GM21381 (cell line): Measurements from ENCODE around the gene NCOR1.
"Not testable (repeated sequence)": the region's sequence is repeated elsewhere in the genome, so short reads cannot be mapped to it uniquely, and the experiment has no call there.

ENCODE experiments used
- ATAC-seq: cut with Tn5 transposase; IDR thresholded peaks from one replicate; pipeline ENCODE4 v1.9.1; 2021; ENCODE audit warnings: mild to moderate bottlenecking, moderate library complexity; ENCODE audit not compliant: unreplicated experiment

Gene NCOR1

DNA sequence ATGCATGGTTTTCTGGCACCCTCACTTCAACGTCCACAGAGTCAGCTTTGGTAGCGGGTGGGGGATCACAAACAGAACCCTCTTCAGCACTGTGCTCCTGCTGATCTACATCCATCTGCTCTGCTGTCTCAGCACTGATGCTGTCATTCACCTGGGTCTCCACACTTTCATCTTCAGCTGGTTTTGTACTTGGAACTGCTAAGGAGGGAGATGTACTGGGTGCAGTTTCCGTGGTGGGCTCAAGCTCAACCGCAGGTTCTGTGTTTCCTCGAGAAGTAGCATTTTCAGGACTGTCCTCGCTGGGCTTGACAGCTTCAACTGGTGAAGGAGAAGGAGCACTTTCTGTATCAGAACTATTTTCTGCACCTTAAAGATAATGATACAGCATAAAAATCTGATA is 113.9 kb downstream of the NCOR1 start:
- ATAC-seq, result no peak

DNA sequence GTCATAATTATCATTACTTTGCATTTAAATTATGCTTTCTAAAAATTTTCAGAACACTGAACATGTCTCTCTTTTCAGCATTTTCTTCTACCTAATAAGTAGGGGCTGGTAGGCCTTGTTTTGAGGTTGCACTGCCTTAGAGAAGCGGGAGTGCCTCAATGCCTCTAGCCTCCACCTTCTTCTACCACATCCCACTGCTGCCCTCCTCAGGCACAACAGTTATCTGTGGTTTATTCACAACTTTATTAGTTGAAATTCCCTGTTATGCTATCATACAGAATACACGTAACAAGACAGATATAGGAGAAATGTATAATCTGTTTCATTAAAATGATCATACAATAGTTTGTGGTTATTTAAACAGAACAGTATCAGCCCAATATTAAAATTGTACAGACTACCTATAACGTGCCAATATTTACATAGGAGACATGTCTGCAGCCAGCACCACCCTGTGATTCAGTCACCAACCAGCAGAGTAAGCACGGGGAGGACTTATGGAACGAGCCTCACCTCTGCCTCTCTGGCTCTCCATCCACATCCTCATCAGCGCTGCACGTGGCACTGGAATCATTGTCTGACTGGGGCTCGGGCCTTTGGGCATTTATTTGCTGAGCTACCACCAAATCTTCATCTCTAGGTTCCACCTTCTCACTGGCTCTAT is 114.5 kb downstream of the NCOR1 start:
- ATAC-seq, result no peak

DNA sequence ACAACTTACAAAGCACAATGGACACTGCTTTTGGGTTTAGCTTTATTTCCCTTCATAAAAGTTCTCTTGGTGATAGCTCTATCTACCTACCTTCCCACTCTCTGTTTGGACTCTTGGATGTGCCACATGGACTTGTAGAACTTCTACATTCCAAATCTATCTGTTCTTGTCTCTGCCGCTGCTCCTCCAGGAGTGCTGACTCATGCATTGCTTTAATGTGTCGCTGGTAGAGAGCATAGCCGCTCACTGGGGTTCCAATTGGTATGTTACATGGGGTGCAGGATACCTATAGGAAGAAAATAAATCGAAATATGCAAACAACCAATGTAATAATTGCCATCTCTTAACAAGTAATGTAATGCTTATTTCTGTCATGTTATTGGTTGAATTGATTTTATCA is 123.6 kb downstream of the NCOR1 start:
- no peak for ATAC-seq

DNA sequence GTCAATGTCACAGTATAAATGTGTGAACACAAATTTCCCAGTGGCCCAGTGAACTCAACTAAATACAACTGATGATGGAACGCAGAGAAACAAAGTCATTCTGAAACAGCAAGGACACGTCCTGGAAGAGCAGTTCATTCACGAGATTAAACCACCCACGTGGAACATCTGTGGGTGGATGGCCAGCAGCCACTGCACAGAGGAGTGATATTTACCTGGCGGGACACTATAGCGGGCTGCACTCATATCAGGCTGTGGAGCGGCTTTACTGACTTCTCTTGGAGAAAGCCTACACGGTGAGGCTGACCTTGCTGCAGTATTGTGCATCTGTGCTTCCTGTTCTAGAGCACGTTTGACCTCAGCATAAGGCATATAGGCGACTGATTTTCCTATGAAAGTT is 128.4 kb downstream of the NCOR1 start:
- ATAC-seq, result no peak

DNA sequence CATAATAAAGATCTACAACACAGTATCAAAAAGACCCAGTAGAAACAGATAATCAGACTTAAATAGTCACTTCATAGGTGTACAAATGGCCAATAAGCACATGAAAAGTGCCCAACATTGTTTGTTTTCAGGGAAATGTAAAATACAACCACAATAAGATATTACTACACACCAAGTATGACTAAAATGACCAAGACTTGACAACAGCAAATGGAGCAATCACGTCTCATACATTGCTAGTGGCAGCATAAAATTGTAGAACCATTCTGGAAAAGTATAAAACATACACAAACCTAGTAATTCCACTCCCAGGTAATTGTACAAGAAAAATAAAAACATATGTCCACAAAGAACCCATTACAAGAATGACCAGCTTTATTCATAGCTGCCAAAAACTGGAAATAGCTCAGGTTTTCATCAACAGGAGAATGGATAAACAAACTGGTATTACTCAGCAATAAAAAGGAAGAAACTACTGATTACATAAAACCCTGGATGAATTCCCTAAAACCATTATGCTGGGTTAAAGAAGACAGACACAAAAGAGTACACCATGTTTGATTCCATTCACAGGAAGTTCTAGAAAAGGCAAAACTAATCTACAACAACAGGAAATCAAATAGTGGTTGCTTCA is 130.2 kb downstream of the NCOR1 start:
- no peak for ATAC-seq

DNA sequence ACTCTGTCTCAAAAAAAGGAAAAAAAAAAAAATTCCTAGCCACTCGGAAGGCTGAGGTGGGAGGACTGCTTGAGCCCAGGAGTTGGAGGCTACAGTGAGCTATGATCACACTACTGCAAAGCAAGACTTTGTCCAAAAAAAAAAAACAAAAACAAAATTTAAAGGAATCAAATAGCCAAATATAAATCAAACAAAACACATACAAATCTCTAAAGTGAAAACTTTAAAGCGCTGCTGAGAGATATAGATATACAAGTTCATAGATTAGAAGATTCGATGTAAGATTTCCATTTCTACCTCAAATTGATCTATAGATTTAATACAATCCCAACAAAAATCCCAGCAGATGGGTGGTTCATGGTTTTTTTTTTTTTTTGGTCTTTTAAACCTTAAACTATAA is 132.1 kb downstream of the NCOR1 start:
- ATAC-seq, result no peak

DNA sequence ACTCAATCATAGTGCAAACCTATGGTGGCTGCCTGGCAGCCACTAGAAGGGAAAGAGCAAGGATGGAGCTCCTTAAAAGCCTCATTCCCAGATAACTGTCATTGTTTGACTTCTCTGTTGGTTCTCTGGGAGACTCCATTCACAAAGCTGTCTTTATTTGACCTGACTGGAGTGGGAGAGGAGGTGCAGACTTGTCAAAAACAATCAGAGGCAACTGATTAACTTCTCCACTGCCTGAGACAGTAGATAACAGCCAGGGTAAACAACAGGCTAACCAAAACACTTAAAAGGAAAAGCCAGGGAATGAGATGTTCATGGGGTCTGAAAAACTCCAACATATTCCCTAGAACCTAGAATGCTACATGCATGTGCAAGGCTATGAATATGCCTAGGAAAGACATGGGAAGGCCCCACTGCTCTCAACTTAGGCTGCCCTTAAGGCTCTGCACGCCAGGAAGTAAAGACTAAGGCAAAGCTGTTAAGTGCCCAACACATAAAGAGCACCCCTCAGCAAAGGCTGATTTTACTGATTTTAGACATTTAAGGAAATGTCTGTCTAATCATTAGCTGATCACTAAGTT is 133.7 kb downstream of the NCOR1 start:
- ATAC-seq, result no peak

DNA sequence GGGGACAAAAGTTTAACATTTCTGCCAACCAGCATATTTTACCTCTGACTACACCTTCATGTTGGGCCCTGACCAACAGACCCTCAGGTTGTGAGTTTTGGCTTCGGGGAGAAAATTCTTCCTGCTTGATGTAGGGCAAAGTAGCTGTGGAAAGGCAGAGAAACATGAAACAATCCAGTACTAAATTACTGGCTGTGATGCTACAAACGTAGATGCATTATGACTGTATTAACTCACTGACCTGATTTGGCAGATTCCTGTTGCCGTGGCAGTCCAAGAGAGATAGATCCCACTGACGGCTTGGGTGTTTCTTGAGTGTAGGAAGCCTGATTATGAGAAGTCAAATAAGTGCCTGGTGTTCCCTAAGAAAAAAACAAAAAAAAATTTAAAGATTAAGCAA is 135.0 kb downstream of the NCOR1 start:
- no peak for ATAC-seq

DNA sequence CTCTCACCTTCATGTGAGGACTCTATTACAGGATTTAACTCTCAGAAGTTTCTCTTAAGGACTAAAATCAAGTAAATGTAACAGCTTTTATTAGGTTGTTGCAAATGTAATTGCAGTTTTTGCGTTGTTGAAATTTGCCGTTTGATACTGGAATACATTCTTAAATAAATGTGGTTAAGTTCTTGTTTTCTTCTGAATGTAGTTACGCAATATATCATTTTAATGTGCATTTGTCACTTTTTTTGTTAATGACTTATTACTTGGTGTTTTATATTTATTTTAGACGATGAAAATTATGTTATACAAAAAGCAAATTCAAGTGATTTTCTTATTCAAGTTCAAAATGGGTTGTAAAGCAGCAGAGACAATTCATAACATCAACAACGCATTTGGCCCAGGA is 139.4 kb downstream of the NCOR1 start:
- no peak for ATAC-seq

DNA sequence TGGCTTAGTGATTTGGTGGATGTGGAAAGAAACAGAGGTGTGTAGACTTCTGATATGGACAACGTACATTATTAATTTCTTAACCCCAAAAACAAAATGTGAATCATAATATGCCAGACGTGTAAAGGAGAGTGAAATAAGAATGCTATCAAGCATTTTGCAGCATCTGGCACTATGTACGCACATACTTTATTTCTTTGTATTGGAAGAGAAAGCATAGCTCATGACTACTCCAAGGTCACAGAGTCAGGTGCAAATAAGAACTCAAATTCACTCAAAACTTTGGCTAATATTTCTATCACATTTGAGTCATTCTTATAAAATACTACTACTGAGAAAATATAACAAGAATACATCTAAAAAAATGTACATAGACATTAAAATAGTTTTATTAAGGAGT is 140.9 kb downstream of the NCOR1 start:
- ATAC-seq, result no peak

DNA sequence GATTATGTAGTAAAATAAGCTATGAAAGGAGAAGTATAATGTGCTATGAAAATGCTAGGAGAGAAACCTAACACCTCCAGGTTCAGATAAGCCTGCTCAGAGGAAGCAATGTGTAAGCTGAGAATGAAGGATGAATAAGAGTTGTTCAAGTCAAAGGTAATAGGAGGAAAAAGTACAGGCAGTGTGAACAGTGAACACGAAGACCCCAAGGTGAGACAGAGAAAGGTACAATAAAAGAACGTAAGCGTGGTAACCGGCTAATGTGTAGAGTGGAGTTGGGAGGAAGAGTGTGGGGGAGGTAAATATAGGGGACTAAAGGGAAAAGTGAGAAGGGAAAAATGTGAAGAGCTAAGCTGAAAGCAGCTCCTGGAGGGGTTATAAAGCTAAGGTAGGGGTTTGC is 141.5 kb downstream of the NCOR1 start:
- ATAC-seq, result no peak

DNA sequence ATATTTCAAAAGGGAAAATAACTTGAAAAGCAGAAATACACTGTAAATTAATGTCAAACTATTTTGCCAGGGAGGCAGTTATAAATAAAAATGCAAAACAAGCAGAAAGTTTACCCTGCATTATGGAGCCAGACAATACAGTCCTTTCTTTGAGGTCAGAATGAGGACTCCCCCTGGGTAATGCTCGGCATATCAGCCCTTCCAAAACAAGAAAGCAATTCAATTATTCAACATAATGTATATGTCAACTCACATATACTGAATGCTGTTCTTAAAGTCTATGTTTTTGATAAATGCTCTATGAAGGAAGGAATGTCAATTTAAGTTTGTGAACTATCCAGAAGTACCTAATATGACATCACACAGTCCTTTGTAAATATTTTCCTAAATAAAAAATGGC is 143.3 kb downstream of the NCOR1 start:
- no peak for ATAC-seq

DNA sequence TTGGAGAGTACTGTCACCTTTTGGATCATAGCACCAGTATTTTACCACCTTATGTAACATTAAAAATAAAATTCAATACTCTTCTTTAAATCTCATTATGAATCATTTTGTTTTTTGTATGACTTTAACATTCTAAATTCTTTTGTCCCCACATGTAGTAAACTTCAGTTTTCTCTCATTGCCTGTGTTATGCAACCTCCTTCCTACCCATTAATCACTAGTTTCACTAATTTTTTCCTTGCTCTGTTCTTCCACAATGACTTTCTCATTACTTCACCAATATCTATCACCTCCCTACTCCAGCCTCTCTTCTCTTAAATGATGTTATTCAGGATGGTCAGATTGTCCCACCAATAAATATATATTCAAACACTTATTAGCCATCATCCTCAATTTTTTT is 147.0 kb downstream of the NCOR1 start:
- ATAC-seq, result no peak

DNA sequence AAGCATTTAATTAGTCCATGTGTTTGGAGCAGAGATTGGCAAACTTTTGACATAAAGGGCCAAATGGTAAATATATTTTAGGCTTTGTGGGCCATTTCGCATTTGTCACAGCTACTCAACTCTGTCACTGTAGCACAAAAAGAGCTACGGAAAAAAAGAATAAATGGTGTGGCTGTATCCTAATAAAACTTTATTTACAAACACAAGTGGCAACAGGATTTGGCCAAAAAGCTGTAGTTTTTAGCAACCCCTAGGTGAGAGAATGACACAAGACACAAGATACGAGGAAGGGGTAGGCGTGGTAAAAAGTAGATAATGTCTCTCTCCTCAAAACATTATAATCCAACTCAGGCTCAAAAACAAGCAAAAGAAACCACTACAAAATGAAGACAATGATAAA is 149.2 kb downstream of the NCOR1 start:
- no peak for ATAC-seq

DNA sequence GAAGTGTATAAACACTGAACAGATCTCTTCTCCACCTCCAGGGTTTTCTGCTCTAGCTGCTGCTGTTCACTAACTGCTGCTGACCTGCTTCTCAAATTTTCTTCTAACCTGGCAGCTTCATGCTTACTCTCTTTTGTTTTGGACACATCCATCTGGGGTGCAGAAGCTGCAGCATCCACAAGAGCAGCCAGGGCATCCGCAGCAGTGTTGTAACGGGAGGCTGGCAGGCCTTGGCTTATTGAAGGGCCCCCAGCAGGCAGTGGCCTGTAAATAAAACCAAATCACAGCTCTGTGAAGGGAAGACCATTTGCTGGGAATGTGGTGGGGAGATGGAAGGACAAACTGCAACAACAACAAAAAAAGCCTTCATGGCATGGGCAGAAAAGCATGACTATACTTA is 153.7 kb downstream of the NCOR1 start:
- no peak for ATAC-seq

DNA sequence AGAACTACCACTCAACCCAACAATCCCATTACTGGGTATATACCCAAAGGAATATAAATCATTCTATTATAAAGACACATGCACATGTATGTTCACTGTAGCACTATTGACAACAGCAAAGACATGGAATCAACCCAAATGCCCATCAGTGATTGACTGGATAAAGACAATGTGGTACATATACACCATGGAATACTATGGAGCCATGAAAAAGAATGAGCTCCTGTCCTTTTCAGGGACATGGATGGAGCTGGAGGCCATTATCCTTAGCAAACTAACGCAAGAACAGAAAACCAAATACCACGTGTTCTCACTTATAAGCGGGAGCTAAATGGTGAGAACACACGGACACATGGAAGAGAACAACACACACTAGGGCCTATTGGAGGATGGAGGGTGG is 160.2 kb downstream of the NCOR1 start:
- ATAC-seq, result not testable (repeated sequence)

DNA sequence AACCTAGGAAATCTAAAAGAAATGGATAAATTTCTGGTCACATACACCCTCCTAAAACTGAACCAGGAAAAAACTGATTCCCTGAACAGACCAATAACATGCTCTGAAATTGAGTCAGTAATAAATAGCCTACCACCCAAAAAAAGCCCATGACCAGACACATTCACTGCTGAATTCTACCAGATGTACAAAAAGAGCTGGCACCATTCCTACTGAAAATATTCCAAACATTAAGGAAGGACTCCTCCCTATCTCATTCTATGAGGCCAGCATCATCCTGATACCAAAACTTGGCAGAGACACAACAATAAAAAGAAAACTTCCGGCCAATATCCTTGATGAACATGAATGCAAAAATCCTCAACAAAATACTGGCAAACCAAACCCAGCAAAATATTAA is 162.8 kb downstream of the NCOR1 start:
- no peak for ATAC-seq

DNA sequence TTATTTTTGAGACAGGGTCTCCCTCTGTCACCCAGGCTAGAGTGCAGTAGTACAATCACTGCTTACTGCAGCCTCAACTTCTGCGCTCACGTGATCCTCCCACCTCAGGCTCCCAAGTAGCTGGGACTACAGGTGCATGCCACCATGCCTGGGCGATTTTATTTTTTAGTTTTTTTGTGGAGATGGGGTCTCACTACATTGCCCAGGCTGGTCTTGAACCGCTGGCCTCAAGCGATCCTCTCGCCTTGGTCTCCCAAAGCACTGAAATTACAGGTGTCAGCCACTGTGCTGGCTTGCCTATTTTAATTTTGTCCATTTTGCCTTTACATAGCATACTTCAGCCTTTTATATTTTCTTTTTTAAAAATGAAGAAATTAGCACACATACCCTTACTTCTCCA is 164.5 kb downstream of the NCOR1 start:
- no peak for ATAC-seq

DNA sequence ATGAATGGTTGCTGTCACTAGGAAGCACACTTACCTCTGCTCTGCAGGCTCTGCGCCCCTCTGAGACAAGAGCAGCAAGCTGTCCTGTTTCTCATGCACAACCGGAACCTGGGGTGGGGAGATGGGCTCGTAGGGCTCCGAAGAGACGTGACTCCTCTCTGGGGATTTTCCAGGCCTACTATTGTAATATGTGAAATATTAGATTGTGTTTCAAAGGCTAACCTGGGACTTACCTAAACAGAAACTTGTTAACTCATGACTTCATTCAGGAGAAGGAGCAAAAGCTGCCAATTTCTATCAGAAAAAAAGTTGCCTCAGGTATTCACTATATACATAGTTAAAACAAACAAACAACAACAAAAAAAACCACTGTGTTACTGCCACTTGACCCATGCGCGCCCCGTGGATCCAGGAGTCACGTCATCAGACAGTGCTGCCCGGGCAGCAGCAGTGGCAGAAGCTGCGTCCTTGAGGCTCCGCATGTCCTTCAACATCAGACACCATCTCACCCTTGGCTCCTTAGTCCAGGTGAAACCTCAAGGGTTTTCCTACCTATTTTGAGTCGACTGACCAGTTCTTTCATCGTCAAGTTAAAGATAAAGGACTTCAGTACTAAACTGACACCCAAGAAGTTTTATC is 166.4 kb downstream of the NCOR1 start:
- ATAC-seq, result no peak

DNA sequence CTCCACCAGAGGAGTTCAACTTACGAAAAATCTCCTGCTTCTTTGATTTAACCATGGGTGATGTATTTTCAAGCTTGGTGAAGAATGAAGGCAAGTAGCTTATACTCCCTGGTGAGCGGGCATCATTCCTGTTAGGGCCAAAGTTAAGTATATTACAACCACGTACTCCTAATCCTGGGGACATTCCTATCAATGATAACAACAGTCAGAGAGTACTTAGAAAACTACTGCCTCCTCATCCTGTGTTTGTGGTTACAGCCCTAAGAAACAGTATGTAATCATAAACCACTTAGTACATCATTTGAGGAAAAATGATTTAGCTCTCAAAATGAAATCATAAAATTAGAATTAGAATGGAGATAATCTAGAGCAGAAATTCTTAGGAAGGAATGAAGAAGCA is 168.4 kb downstream of the NCOR1 start:
- no peak for ATAC-seq

DNA sequence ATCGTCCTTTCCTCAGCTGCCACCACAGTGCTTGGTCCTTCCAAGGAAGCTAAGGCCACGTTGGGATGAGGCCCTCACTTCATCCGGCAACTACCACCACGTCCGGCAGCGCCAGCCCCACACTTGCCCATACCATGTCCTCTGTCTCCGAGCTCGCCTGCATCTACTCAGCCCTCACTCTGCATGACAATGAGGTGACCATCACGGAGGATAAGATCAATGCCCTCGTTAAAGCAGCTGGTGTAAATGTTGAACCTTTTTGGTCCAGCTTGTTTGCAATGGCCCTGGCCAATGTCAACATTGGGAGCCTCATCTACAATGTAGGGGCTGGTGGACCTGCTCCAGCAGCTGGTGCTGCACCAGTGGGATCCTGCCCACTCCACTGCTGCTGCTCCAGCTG is 170.8 kb downstream of the NCOR1 start:
- ATAC-seq, result no peak

DNA sequence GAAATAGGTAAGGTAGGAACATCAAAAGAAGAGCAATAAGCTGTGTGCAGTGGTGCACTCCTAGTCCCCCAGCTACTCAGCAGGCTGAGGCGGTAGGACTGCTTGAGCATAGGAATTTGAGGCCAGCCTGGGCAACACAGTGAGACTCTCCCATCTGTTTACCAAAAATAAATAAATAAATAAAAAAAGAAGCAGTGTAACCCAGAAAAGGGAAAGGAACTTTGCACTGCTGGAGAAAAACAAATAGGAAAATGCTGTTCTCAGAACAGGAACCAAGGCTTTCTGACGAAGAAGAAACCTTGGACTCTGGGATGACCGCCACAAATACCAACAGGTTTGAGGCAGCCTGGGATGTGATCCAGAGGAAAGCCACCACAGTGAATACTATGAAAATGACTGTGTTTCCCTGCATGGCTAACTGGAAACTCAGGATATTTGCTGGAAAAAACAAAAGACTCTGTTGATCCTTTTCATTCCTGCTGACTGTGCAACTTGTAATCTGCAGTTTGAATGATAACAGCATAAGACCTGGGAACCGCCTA is 174.6 kb downstream of the NCOR1 start:
- ATAC-seq, result no peak
